OCI-LY3 (cell line): Measurements from ENCODE around the gene FHOD3.

Source experiments
- CTCF ChIP-seq: fragments of 200-600, 300-600 bp; sonication (generic); IDR thresholded peaks from 2 replicates; pipeline ENCODE4 v1.5.1; 2014; ENCODE audit warnings: antibody characterized with exemption, low read length, low read depth
- EZH2phosphoT487 ChIP-seq: fragments of 200-600 bp; shearing (Covaris generic); IDR thresholded peaks from 2 replicates; pipeline ENCODE4 v1.6.1; 2018; ENCODE audit warnings: antibody characterized with exemption, mixed run types, low read depth

- TF ChIP-seq CTCF = no peak
- no peak for TF ChIP-seq EZH2phosphoT487
Measured at GRCh38 chr18:36648803-36649202, 351.3 kb downstream of the FHOD3 start.
